HG03432 (cell line): ENCODE measurements around the gene STK33.

ENCODE experiments used
- ATAC-seq: cut with Tn5 transposase; IDR thresholded peaks from one replicate; pipeline ENCODE4 v1.9.1; 2021; ENCODE audit warnings: mild to moderate bottlenecking, moderate library complexity; ENCODE audit not compliant: unreplicated experiment

Gene STK33

DNA sequence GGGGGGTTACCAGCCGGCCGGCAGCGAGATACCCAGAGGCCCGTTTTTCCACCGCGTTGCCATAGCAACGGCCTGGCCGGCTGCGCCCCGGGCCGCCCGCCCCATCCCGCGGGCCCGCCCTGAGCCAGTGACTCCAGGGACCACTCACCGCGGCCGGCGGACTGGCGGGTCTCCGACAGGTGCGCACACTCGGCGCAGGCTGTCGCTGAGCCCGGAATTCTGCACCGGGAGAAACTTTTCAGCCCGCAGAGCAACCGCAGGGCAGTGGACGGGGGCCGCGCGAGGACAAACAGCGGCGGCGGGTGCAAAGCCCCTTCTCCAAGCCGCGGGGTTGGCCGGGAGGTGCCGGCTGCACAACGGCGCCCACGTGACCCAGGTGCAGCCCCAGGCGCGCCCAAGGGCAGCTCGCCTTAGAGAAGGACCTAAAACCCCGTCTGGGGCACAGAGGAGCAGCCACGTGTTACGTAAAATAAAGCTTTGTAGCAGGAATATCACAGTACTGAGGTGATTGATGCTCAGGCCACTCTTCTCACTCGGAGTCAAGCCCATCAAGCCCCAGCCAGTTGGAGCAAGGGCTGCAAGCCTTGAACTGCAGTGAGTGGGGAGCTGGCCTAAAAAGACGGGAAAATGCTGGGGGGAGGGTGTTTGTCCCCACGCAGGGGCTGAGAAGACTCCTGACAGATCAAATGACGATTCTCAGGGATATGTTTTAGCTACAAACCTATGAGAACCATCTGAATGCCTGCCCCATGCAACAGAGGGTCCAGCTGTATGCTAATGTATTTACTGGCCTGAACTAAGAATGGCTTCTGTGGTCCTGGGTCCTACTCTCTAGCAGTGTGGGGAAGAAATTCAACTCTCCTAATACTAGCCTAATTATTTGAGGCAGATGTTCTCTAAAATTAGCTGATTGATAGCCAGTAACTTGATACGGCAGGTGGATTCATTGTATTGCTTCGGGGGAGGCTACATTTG lies at the start of gene STK33:
STK33 (minus strand) TSS at position 294 of the 975 bp plus-strand sequence. CDS start 119,323 bp downstream, outside the sequence.
- ATAC-seq = peak; percentile 96

DNA sequence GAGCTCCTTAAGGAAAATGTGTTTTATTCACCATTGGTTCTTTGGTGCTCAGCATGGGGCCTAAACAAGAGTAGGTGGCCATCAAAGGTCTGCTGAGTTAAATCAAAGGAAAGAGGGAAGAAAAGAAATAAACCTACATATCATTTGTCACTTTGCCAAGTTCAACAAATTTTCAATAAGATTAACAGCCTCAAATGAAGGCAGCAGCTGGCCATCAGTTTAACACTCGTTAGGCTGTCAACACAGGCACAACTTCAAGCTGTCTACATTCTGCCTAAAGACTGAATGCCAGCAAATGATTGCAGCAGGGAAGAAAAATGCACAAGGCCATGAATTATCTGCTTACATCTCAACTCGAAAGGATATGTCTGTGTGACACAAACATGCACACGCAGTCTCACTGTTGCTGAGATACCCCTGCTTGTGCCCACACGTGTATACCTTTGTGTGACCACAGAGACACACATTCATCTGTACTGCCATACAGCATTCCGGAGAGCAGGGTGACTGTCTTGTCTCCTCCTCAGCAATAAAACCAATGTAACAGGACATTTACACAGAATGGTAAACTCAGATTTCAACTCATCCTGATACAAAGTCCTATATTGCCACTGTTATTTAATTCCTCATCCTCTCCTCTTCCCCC lies 48.3 kb upstream of the STK33 start:
- no peak for ATAC-seq

DNA sequence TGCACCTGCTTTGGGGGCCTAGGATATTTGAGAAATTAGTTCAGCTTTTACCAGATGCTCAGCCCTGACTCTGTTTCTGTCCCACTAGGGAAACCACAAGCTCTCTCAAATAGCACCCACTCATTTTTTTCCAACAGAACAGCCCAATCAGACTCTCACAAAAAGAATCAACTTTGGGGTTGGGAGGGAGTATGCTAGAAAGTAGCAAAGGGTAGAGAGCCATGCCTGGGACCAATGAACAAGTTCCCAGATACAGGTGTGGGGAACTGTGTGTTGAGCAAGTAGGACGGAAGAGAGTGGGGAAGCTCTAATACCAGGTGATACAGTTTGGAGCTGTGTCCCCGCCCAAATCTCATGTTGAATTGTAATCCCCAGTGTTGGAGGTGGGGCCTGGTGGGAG lies 47.3 kb upstream of the STK33 start:
- ATAC-seq = no peak

DNA sequence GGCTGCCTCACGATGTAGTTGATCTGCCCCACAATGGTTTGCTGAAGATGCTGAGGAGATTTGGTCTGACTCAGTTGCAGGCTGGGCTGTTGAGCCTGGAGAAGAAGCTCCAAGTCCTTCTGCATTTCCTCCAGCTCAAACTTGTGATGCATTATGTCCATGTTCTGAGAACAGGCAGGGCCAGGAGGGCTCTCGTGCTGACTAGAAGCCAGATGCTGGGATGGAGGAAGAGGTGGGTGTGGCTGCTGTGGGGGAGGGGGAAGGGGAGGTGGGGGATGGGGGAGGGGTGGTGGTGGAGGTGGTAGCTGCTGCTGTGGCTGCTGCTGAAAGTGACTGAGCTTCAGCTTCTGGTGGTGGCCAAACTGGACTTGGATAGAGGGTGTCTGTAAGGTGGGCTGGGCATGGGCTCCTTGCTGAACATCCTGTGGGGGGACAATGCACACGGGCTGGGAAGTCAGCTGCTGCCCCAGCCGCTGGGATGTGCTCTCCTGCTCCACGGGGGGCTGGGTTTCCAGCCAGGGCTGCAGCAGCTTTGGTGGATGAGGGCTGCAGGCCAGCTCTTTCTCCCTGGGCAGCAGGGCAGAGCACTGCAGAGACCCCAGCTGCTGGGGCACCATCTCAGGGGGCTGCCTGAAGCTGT lies 46.4 kb upstream of the STK33 start:
- no peak for ATAC-seq

DNA sequence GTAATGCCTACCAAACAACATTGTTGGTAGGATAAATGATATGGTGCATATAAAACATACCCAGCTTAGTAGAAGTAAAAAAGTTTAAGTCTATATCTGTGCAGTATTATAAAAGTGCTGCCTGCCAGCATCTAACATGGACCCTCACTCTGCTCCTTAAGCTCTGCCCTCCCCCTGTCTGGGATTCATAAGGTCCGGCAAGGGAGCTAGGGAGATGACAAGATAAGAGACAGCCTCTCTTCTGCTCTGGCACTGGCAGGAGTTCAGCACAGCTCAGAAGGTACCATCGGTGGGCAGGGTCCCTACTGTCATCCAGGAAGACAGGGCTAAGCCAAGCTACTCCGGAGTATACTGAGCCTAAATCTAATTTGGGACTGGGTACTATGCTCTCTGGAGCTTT lies 45.6 kb upstream of the STK33 start:
- no peak for ATAC-seq

DNA sequence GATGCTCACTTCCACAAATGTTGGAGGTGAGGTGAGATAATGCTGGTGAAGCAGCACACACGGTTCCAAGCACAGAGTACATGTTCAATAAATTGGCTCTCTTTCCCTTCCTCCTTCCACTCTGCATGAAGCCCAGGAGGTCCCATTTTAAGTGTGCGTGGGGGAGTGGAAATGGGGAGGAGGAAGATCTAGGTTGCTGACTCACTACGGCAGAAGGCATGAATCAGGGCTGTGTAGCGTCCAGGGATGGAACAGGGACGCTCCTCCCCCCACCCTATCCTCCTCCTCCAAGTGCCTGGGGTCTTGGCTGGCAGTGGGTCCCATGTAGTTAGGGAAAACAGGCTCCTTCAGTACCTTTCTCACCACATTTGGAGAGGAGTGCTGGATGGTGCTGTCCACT lies 44.3 kb upstream of the STK33 start:
- no peak for ATAC-seq

DNA sequence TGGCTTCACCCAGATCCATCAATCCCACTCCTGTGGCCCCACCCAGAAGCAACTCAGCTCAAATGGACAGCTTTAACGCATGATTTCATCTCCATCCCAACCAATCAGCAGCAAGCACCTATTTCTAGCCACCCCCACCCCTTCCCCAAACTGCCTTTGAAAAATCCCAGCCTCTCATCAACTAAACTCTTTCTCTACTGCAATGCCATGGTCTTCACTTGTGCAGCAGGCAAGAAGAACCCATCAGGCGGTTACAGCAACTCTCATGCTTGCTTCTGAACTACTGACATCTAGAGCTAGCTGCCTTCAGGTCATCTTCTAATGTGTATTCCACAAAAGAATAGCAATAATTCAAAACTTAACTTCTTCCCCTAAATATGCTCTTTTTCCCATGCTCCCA lies 42.1 kb upstream of the STK33 start:
- ATAC-seq = no peak

DNA sequence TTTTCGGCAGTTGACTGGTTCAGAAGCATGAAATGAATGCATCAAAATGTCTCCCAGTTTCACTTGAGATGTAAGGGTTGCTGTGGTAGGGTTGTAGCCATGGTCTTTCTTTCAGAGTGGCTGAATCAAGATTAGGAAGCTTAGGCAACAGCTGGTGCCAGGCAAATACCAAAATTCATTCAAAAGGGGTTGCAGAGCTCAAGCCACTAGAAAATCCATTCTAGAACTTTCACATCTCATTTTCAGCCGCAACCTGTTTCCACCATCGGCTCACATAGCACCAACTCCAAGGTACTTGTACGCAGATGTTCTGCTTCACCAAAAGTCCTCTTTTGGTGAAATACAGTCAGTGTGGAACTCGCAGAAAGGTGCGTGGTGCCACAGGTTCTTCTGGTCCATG lies 40.5 kb upstream of the STK33 start:
- no peak for ATAC-seq

DNA sequence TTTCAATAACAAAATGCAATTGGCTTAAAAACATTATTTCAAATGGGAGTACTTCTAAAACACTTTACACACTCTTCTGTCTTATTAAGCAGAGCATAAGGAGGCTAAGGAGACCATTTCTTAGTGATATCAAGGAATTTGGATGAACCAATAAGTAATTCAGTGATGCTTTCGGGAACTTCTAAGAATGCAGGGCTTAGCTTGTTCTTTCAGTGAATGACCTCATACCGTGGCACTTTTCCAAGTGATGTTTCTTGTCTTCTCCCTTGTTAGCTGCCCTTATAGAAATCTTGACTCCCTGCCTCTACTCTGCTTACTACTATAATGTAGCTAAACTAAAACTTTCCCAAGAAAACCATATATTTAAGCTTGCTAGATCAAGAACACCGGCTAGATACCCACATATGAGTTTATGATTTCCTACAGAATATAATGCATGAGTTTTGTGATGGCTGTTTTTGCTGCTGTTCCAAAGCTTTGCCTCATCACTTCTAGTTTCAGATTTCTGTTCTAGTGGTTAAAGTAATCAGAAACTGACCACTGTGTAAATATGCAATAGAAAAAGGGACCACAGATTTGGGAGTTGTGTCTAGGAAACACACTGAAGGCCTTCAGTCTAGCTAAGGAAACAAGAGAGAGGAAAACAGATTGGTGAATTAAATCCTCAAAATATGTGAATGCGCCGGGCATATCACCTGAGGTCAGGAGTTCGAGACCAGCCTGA lies 37.5 kb upstream of the STK33 start:
- no peak for ATAC-seq

DNA sequence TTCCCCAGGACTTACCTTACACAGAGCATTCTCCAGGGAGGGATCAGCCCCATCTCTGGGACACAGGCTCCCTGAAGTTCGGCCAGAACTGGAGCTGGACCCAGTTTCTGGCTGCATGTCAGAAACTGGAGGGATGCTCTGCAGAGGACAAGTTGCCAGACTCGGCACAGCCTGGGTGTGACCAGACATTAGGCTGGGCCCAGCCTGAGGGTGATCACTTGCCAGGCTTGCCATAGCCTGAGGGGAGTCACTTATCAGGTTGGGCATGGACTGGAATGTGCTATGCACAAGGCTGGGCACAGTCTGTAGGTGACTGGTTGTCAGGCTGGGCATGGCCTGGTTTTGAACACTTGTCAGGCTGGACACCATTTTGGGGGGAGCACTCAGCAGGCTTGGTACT lies 30.7 kb upstream of the STK33 start:
- no peak for ATAC-seq

DNA sequence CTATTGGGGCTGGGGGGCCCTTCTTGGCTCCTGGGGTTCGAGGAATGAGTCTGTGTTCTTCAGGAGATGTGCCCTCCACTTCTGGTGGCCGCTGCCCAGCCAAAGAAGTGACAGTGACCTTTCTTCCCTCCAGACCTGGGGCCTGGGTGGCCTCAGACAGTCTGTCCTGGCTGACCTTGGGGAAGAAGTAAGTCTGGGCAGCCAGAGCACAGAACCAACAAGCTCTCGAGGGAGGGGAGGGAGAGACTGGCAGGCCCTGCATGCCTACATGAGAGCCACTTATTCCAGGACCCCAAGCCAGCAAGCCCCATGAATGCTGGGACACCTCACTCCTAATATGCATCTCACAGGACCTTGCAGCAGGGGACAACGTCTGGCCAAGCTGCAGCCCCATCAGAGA lies 27.1 kb upstream of the STK33 start:
- no peak for ATAC-seq

DNA sequence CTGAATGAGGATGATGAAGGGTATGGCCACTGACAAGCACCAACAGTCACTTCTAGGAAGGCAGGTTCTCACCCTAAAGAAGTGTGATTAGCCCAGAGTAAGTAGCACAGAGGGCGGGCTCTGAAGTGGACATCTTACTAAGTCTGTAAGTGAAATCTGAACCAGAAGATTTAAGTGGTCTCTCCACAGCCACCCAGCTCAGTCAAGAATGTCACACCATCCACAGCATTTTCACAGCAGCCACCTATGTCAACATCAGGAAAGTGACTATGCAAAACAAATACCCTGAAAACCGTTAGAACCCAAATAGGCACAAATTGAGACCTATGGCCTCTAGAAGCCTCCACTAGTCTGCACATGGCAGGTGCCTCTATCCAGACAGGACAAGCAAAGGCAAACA lies 23.0 kb upstream of the STK33 start:
- no peak for ATAC-seq

DNA sequence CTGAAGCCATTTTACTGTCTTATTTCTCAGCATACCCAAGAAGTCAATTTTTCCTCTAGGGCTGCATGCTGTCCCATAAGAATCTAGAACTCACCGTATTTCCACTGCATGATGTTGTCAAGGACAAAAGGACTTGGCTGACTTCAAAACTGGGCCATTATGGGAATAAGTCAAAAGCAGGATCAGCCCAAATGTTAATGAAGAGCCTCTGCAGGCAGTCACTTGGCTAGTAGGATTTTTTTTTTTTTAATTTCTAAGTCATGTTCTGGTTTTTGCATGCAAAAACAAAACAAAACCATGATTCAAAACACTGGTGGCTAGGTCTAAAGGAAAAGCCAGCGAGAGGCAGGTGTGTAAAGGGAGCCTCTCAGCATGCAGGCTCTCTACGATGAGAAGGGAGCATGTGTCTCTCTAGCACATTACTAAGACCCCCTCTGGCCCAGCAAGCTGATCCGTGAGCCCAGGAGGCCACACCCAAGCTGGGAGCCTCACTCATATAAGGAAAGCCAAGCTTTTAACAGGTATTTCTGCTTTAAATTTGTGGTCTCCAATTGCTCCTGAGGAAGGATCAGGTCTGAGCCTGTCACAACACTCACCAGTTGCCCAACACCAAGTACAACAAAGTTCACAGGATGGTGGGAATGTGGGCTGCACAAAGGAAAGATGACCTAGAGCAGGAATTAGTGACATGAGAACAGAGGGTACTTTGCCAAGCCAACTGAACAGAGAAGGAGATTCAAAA lies 21.4 kb upstream of the STK33 start:
- ATAC-seq = no peak

DNA sequence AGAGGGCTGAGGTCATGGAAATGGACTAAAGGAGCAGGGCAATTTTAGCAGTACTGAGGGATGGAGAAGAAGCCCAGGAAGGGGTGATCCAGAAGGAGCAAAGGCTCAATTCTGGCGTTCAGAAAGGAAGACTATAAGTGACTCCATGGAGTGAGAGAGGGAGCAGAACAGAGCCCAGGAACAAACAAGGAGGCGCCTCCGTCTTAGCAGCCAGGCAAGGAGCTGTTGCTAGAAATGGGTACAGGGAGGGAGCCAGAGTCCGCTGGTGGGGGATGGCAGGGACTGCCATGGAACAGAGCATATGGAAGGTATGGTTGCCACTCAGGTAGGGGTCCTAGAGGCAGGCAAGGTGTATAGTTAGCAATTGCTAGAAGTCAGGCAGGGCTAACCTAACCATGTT lies 20.5 kb upstream of the STK33 start:
- ATAC-seq = no peak

DNA sequence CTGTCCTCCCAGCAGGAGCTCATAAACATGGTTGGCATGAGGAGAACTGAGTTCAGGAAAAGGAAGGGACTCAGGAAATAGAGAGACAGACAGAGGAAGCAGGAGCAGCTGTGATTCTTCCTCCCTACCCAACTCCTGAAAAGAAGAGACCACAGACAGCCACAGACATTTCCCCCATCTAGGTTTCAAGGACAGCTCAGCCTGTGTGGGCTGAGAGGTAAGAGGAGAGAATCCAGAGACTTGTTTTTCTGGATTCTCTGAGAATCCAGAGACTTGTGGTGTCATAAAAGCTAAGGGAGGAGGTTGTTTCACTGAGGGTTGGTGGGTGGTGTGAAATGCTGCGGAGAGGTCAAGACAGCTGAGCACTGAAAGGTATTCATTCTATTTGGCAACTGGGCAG lies 19.0 kb upstream of the STK33 start:
- no peak for ATAC-seq

DNA sequence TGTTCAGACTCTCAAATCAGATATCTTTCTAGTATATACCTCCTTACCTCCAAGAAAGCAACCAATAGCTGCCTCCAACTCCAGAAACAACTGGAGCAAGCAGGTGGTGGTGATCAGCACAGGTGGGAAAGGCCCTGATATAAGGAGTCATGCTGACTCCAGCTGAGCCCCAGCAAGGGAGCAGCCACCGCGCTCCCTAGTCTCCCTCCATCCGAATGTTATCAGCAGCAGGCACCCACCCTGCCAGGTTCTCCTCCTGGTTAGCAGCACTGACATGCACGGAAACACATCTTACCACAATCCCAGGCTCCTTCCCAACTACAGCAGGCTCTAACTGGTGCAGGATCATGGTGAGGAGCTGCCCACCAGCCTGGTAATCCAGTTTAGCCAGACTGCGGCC lies 18.5 kb upstream of the STK33 start:
- ATAC-seq = no peak

DNA sequence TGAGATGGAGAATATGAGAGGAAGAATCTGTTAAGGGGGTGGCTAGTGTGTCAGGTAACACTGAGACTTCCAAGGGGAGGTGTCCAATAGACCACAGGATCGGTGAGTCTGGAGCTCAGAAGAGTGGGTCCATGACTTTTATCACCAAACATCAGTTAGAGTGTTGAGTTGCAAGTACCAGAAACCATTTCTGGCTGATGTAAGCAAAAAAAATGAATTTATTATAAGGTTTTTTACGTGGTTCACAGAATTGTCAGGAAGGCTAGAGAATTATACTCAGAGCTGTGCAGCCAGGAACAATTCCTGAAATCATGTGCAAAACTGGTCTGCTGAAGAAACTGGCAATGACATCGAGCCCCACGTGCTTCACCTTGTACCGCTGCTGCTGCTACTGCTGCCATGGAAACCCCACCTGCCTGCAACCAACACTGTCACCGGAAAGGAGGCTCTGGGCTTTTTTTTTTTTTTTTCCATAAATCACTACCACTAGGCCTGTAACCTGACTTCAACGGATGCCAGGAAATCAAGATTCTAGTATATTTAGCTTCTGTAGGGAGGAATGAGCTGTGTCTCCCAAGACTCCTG lies 16.6 kb upstream of the STK33 start:
- no peak for ATAC-seq

DNA sequence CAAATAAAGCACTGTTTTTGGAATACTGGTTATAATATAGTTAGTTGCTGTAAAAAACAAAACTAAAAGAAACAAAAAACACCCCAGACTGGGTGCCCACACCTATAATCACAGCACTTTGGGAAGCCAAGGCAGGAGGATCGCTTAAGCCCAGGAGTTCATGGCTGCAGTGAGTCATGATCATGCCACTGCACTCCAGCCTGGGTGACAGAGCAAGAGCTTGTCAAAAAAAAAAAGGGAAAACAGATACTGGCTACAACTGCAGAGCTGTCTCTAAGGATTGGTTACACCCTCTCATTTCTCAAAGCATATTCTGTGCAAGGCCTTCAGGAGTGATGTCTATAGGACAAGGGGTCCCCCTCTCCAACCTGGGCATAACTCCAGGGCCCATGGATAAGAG lies 14.6 kb upstream of the STK33 start:
- no peak for ATAC-seq

DNA sequence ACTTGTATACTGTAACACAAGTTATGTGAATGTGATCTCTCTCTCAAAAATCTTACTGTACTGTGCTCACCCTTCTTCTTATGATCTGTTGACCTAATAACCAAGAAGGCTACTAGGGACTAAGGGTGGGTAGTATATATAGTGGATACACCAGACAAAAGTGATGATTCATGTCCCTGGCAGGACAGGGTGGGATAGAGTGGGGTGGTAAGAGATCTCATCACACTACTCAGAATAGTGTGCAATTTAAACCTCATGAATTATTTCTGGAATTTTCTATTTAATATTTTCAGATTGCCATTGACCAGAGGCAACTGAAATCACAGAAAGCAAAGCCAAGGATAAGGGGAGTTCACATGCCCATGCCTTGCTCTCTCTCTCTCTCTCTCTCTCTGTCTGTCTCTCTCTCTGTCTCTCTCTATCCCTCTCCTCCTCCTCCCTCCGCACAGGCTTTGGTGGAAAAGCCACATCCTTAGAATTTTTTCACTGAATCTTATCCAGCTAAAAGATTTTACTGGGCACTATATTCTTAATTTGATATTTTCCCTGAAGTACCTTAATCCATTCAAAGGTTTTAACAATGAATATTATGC lies 12.0 kb upstream of the STK33 start:
- no peak for ATAC-seq
